ENCODE results near the gene EPGN. TPM values are rescaled to one million over a fixed set of nuclear protein-coding genes. Genes with fewer than 3 reads are reported as not detected.

Gene EPGN
- total RNA-seq, 1 experiment from 2014 or later: not detected

- BruUV-seq (replicated peaks): no TSS peak
- no peak overlapping the region for H3K4me3 ChIP-seq (ENCODE audit: low read depth, low read length, poor library complexity, severe bottlenecking)
Observed at GRCh38 chr4:74320559-74321118, 12.4 kb downstream of the EPGN start.

GRCh38 chr4:74322301-74322700 is 14.0 kb downstream of the EPGN start:
- POLR2A ChIA-PET (ENCODE audit: low non-redundant PET): no interaction called here
- no TSS peak for BruUV-seq (replicated peaks)
- Histone ChIP-seq H3K36me3 (ENCODE audit: insufficient read depth, low read length, poor library complexity, severe bottlenecking) (no peaks in the 10 kb centered on the region), H3K4me1 (ENCODE audit: insufficient read depth, low read length, poor library complexity, severe bottlenecking) (no peaks in the 10 kb centered on the region), H3K4me3 (ENCODE audit: low read depth, low read length, poor library complexity, severe bottlenecking) (no peak overlapping the region), H3K27me3 (replicated peaks; ENCODE audit: insufficient read depth, low read depth, low read length, poor library complexity) (no peaks in the 10 kb centered on the region), H3K9me3 (ENCODE audit: low read depth, low read length, poor library complexity, severe bottlenecking) (no peaks in the 10 kb centered on the region), H3K27ac (ENCODE audit: low read depth, low read length, poor library complexity, severe bottlenecking) (no peak overlapping the region)
- no peak for TF ChIP-seq CTCF (conservative IDR thresholded peaks at IDR 0.05; ENCODE audit: low read depth, low read length)
- no peak for TF ChIP-seq EZH2 (IDR thresholded peaks at IDR 0.05; ENCODE audit: borderline replicate concordance, low read depth, low read length, poor library complexity, severe bottlenecking)
- DNase-seq (ENCODE audit: low spot score): no peak
- CTCF ChIA-PET: no interaction called here
- intact Hi-C loops (cut with micrococcal nuclease; ENCODE audit: unreplicated experiment): no loop called here

More at GRCh38 chr4:74320559-74321118, 12.4 kb downstream of the EPGN start:
- no peaks in the 10 kb centered on the region for H3K36me3 ChIP-seq (ENCODE audit: insufficient read depth, low read length, poor library complexity, severe bottlenecking)
- ChIA-PET CTCF (interaction anchor here (0.5 to 1.5 kb wide), 4 partner anchors 211 to 355 kb away, joined by 3 to 6 read pairs (median 5); no protein-coding TSS in a partner anchor), POLR2A (ENCODE audit: low non-redundant PET) (no interaction called here)
- H3K27me3 ChIP-seq (replicated peaks; ENCODE audit: insufficient read depth, low read depth, low read length, poor library complexity): no peaks in the 10 kb centered on the region
- intact Hi-C loops (cut with micrococcal nuclease; ENCODE audit: unreplicated experiment): loop anchor here (2.0 kb wide), 2 partner anchors 212 to 354 kb away; no protein-coding TSS in a partner anchor
- TF ChIP-seq CTCF (conservative IDR thresholded peaks at IDR 0.05; ENCODE audit: low read depth, low read length) (peak; percentile 59), EZH2 (IDR thresholded peaks at IDR 0.05; ENCODE audit: borderline replicate concordance, low read depth, low read length, poor library complexity, severe bottlenecking) (no peak)
- H3K9me3 ChIP-seq (ENCODE audit: low read depth, low read length, poor library complexity, severe bottlenecking): no peaks in the 10 kb centered on the region
- no peak overlapping the region for H3K27ac ChIP-seq (ENCODE audit: low read depth, low read length, poor library complexity, severe bottlenecking)
- no peaks in the 10 kb centered on the region for H3K4me1 ChIP-seq (ENCODE audit: insufficient read depth, low read length, poor library complexity, severe bottlenecking)
- DNase-seq (ENCODE audit: low spot score): peak; percentile 63

- Histone ChIP-seq H3K4me1 (ENCODE audit: insufficient read depth, low read length, poor library complexity, severe bottlenecking) (no peaks in the 10 kb centered on the region), H3K9me3 (ENCODE audit: low read depth, low read length, poor library complexity, severe bottlenecking) (no peaks in the 10 kb centered on the region), H3K27ac (ENCODE audit: low read depth, low read length, poor library complexity, severe bottlenecking) (no peak overlapping the region), H3K4me3 (ENCODE audit: low read depth, low read length, poor library complexity, severe bottlenecking) (no peak overlapping the region), H3K36me3 (ENCODE audit: insufficient read depth, low read length, poor library complexity, severe bottlenecking) (no peaks in the 10 kb centered on the region), H3K27me3 (replicated peaks; ENCODE audit: insufficient read depth, low read depth, low read length, poor library complexity) (no peaks in the 10 kb centered on the region)
- no peak for DNase-seq (ENCODE audit: low spot score)
- ChIA-PET CTCF (no interaction called here), POLR2A (ENCODE audit: low non-redundant PET) (no interaction called here)
- intact Hi-C loops (cut with micrococcal nuclease; ENCODE audit: unreplicated experiment): no loop called here
- BruUV-seq (replicated peaks): no TSS peak
- TF ChIP-seq EZH2 (IDR thresholded peaks at IDR 0.05; ENCODE audit: borderline replicate concordance, low read depth, low read length, poor library complexity, severe bottlenecking): no peak
- no peak for TF ChIP-seq CTCF (conservative IDR thresholded peaks at IDR 0.05; ENCODE audit: low read depth, low read length)
Observed at GRCh38 chr4:74323663-74324062, 15.4 kb downstream of the EPGN start.
